Stimulated activated CD8-positive, alpha-beta memory T cell treated with anti-CD3 and anti-CD28 coated beads, Interleukin-15, amount 100 ng/mL, for 1 hour (primary cell): ENCODE results near the gene SNED1.

Experiments
- DNase-seq: peaks from one replicate; pipeline ENCODE4 v3.0.0-alpha.2; 2020; ENCODE audit warnings: low read depth

SNED1 gene

DNA sequence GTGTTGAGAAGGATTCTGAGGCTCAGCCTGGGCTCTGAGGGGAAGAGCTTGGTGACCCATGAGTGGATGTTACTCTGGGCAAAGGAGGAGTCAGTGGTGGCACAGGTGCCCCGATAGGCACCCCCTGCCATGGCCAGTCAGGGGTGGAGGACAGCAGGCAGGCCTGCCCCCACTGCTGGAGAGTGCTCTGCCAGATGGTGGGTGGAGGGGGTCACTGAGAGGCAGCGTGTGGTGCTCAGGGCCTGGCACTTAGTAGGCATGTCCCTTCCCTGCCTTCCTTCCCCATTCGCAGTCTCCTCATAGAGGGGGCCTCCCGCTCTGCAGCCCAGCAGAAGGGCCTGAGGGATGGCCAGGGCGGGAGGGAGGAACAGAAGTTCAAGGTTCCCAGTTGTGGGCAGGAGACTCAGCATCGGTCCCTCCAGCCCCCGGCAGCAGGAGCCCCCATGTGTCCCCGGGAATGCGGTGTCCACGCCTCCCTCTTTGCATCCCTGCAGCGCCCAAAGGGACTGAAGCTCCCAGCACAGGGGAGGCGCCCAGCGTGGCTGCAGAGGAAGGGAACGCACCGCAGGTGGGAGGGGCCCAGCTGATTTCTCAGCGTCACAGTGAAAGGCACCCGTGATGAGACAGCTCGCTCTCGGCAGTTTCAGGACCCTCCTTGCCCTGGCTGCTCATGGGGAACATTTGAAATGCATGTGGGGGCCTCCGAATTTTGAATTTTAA is 5.7 kb upstream of the SNED1 start:
- DNase-seq = no peak

DNA sequence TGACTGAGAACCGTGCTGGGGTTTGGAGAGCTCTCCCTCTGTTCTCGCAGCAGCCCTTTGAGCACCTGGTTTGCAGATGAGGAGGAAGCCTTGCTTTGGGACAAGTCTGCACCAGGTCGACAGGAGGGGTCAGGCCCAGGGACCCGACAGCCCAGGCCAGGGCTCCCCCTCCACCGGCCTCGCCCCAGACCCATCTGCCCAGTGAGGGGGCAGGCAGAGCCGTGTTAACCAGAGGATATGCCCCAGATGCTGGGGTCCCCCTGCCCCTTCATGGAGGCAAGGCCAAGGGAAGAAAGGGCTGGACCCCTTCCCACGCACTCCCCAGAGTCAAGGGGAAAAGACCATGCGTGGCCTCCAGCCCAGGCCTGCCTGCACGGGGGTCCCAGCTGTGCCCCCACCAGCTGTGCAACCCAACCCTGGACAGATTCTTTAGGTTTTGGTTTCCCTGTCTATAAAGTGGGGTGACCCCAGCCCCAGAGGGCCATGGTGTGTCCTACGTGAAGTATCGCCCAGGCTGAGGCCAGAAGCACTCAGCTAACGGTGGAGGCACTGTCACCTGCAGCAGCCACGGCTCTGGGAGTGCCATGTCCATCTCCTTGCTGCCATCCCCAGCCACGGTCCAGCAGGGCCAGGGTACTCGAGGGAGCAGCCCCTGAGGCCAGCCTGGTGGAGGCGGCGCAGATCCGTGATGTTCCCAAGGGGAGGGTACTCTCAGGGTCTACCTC is 4.8 kb upstream of the SNED1 start:
- no peak for DNase-seq

DNA sequence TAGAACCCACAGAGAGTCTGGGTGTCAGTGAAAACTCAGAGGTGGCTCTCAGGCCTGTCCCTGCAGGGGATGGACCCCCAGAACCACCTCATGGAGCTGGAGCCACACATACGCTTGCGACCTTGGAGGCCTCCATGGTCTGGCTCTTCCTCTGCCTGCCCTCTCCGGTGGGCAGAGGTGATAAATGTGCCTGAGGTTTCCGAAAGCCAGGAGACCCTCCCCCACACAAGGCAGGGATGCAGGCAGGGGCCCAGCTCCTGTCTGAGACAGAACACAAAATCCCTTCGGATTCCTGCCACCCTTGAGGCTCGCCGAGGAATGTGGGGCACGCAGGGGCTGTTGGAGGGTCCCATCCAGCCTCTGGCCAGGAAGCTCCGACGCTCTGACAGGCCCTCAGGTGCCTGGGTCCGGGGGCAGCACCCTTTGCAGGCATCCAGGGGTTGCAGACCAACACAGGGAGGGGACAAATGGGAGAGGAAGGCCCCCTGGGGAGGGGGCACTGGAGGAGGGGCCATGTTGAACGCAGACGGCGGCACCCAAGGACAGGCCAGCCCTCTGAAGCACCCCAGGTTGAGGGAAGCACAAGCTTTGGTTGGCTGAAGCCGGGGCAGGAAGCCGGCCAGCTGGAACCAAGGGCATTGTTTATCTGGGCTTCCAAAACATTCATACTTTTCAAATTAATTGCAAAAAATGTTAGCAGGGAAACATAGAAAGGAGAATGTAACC is 4.1 kb upstream of the SNED1 start:
- DNase-seq = no peak

DNA sequence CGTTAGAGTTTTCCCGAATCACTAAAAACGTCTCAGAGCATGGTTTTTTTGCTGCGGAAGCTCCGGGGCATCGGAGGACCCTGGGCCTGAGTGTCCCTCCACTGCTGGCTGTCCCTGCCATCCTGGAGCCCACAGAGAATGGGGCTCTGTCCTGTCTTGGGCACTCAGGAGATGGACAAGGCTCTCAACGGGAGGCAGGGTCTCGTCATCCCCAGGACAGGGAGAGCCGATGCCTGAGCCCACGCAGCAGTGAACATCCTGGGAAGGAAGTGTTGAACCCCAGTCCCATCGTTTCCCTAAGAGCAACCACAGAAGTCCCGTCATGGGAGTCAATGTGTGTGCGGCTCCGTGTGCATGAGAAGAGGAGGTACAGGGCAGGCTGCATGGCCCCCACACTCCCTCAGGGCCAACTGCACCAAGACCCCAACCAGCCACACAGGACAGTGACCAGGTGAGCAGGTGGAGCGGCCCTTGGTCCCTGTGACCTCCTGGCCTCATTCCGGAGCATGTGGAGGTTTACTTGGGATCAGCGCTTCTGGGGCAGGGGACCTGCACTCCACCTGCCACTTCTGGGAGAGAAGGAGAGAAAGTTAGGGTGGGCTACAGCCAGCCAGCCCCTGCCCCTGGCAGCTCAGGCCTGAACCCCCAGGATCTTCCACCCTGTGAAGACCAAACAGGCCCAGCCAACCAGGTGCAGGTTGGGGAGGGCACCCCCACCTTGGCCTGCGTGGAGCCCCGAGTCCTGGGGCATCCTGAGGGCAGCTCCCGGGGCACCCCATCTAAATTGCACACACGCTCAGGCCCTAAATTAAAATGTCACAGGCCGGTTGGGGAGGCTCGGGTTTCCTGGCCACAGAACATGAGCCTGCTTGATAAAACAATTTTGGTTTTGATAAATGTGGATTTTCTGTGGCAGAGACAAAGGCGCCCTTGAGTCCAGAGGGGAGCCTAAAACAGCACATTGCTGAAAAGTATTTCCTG is 3.1 kb upstream of the SNED1 start:
- no peak for DNase-seq

DNA sequence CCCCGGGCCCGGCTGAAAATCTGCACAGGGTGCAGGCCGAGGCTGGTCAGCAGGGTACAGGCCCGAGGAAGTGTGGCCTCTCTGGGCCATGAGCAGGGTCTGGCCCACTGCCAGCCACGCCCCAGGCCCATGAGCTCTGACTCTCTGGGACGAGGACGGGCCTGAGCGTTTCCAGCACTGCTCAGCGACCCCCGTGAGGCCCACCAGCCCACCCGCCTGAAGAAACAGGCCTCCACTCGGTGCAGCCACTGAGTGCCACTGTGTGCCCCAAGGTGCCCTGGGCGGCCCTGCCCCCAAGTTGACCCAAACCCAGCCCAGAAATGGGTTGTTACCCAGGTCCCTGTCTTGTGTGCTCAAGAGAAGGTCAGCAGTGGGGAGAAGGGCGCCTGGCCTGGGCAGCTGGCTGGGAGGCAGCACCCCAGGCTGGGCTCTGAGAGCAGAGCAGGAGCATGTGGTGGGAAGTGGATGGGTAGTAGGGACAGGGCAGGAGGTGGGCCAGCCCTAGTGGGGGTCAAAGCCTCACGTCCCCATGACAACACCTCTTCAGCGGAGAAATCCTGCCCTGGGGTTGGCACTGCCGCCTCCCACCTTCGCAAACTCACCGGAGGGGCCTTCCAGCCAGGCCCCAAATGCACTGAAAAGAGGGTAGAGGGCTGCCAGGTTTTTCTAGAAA is 2.1 kb upstream of the SNED1 start:
- DNase-seq = no peak

DNA sequence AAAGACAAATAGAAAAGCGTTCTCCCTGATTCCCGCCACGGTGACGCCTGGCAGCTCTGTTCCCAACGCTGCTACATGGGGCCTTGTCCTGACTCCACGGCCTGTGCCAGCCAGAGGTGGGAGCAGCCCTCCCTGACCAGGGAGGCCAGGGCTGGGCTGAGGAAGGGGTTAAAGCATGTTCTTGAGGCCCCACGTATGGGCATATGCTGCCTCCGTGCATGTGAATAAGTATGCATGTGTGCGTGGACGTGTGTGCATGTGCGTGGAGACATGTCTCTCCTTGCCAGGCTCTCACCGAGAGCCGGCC is 1.6 kb upstream of the SNED1 start:
- no peak for DNase-seq

DNA sequence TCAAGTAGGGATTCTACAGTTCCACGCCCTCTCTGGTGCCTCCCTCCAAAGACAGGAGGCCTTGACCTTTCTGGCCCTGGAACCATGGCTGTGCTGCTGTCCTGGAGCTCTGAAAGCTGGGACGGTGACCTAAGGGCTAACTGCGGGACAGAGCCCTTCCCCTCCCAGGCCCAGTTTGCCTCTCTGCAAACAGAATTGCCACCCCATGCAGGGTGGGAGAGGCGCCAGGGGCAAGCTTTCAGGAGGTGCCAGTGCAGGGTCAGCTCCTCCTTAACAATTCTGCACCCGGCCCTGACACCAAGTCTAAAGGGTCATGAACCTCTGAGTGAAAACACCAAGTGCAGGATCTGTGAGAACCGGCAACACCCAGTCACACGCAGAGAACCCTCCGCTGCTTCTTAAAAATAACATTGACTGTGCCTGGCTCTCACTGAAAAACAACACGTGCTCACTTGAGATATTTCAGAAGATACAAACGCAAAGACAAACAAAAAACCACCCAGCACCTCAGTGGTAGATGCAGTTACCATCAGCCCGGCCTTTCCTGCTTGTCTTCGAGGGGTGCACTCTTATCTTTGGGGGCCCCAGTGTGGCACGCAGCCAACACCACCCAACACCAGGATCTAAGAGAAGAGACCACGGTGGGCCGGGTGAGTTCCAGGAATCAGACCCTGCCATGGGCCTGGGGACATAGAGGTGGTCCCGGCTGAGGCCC is 1.1 kb upstream of the SNED1 start:
- no peak for DNase-seq

DNA sequence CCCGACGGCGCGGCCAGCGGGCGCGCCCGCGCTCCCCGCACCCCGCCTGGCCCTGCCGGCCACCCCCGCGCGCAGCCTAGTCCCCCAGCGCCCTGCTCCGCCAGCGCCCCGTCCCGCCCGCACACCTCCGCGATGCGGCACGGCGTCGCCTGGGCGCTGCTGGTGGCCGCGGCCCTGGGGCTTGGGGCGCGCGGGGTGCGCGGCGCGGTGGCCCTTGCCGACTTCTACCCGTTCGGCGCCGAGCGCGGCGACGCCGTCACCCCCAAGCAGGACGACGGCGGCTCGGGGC is 232 bp downstream of the SNED1 start:
- DNase-seq = no peak

DNA sequence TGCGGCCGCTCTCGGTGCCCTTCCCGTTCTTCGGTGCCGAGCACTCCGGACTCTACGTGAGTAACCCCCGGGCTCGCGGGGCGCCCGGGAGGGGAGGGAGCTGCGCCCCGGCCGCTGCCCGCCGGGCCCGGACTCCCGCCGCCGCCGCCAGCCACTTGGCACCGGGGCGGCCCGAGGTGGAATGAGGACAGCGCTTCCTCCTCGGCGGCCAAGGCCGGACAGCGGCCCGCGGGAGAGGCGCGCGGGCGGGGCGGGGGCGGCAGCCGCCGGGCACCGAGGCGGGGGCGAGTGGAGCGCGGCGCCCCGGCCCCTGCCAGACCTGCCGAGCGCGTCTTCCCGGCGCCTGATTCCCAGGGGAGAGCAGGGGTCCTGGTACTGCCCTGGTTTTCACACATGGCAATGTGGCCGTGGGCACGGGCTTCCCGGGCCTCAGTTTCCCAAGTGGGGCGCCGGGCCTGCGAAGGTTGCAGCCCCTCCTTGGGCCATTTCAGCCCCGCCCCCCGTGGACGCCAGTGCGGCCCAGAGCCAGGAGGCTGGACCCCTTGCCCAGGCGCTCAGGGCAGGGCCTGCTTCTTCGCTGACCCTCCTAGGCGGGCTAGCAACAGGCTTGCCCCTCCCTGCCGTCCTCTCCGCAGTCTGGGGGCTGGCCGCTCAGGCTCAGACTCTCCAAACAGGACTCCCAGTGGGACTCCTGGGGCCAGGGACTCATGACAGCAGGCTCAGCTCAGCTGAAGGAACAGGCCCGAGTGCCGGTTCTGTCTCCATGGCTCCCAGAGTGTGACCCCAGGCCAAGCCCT is 775 bp downstream of the SNED1 start:
- no peak for DNase-seq

DNA sequence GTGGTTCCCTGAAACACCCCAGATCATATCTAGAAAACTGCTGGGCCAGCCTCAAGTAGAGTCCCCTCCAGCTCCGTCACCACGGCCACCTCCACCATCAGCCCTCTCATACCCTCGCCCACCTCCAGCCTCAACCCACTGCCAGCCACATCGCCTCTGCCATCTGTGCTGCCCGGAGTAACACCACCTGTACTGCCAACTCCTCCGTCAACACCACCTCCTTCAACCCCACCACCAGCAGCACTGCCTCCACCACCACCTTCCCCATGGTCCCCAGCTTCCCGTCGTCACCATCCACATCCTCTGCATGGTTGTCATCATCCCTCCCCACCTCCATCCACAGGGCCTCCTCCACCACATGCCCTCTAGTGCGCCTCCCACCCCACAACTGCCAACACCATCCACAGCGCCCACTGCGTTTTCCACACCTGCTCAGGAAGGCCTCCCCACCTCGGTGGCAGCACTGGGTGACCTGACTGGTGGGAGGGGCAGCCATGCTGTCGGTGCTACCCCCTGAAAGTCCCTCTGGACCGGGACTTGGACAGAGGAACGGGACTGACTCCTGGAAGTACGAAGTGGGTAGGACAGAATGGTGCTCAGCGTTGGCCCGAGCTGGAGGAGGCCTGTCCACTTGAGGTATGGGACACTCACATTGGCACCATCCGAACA is 1.6 kb downstream of the SNED1 start:
- no peak for DNase-seq

DNA sequence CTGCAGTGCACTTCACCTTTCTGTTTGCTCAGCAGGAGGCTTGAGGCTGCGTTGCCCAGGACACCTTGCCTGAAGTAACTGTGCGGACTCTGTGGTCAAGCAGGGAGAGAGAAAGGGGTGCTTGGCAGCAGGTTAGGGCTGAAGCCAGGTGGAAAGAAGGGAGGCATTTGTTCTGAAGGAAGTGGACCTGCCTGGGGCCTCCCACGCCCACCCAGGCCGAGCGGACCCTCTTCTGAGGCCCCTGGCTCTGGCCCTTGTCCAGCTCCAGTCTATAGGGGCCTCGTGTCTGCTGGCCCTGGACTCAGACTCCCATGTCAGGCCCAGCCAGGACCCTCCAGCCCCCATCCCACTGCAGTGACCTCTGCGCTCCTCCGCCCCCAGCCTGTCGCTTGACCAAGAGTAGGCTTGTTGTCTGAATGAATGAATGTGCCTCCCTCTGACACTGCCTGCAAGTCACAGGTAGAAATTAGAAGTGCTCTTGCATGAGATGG is 2.5 kb downstream of the SNED1 start:
- no peak for DNase-seq

DNA sequence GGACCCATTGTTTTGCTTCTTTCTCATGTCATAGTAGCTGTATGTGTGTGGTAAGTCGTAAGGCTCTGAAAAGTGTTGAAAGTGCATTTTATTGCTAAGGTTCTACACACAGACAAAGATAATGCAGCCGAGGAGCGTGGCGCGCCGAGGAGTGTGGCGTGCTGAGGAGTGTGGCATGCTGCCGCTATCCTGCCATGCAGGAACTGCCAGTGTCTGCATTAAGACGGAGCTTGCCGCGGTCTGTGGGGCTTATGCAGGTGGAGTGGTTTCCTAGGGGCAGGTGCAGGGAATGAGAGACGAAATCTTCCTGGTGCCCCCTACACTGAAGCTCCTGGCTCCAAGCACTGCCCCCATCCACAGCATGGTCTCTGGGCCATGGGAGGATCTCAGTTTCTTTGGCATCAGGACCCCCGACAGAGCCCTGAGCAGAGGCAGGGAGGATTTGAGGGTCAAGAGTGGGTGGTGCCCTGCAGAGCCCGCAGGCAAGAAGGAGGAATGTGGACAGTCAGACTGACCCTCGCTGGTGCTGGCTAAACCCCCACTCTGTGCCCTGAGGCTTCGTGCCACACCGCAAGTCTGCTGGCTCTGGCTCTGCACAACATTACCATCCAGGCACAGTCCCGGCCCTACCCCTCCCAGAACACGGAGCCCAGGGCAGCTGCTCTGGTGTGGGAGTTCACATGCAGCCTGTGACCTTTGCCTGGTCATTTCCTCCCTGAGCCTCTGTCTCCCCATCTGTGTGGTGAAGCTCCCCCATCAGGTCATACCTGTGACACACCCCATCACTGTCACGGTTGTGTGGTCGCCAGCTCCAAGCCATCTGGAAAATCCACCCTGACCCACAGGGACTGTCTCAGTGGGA is 3.2 kb downstream of the SNED1 start:
- no peak for DNase-seq

DNA sequence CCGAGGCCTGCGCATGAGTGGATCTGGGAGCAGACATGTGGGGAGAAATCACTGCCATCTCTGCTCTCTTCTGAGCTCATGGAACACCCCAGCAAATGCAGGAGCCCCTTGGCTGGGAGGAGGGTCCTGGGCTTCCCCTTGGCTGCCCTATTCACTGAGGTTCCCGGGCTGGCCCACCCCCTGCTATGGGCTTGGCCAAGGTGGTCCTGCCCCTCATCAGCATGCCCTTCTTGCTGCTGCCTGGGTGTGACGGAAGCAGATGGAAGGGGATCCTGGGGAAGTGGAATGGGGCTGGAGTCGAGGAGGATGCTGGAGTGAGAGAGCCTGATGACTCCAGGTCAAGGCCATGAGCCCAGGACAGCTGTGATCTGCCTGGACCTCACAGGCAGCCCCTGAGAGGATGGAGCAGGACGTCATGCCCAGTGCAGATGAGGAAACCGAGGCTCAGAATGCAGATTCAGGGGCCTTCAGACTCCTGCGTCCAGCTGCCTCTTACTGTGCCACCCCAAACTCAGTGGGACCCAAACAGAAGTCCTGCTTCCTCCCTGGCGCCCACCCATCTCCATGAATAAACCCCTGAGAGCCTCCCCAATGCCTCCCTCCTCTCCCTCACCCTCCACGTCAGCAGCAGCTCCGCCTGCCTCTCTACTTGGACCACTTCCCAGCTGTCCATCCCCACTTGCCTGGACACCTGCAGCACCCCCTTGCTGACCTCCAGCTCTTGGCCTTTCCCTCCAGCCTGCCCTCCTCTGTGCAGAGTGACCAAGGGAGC is 4.0 kb downstream of the SNED1 start:
- DNase-seq = no peak

DNA sequence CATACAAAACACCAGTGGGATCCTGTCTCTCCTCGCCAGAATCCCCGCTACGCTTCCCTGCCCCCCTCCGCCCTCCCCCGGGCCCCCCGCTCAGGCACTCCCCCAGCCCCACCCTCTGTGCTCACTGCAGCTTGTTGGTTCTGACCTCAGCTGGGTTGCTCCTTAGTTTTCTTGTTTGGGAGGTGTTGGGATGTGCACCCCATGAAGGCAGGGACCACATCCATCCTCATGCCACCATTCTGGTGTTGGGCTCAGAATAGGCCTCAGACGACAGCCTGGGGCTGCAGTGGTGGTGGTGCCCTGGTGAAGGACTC is 4.6 kb downstream of the SNED1 start:
- DNase-seq = no peak

DNA sequence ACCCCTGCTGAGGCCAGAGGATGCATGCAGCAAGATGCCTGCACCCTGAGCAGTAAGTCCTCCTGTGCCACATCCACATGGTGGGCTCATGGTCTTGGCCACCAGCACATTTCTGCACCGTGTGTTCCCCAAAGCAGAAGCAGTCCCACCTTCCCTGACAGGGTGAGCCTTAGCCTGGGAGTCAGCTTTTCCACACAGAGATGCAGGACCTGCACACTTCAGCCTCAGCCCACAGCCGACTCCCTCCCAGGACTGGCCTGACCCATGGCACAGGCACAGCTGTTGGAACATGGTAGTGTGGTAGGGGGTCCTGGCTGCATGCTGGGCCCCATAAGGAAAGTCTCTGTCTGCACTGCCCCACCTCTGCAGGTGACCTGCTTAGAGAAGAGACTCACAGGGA is 5.0 kb downstream of the SNED1 start:
- DNase-seq = no peak

DNA sequence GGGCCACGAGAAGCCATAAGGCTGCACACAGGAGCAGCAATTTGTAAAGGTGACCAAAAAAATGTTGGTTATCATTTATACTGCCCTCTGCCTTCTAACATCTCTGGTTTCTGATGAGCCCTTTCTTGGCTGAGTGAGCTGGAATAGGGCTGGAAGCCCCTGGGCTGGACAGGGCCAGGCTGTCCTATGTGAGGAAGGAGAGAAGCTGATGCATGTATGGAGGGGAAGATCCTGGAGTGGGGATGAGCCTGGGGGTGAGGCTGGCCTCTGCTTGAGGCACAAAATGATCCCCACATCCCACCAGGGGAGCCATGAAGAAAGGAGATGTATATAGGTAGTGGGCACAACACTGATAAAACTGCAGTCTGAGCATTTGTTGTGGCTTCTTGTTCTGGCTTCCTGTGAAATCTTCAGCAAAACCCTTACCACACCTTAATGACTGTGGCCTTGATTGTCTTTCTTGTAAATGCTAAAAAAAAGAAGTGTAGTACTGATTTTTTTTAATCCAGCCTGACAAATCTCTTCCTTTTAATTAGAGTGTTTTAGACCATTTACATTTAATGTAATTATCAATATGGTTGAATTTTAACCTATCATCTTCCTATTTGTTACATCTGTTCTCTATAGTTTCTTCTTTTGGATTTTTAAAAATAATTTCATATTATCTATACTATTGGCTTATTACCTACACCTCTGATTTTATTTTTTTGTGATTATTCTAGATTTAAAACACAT is 5.6 kb downstream of the SNED1 start:
- no peak for DNase-seq

DNA sequence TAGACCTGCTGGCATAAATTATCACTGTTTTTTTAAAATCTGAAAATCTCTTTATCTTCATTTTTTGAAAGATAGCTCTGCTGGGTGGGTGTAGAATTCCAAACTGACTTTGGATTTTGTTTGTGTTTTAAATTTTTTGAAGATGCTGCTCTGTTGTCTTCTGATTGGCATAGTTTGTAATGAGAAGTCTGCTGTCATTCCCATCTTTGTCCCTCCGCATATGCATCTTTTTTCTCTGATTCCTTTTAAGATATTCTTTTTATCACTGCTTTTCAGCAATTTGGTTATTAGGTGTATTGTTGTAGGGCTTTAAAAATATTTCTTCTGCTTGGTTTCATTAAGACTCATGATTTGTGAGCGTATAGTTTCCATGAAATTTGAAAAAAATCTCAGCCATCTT is 7.2 kb downstream of the SNED1 start:
- no peak for DNase-seq
